ENCODE data around the gene FCAMR.

The FCAMR gene, protein sequence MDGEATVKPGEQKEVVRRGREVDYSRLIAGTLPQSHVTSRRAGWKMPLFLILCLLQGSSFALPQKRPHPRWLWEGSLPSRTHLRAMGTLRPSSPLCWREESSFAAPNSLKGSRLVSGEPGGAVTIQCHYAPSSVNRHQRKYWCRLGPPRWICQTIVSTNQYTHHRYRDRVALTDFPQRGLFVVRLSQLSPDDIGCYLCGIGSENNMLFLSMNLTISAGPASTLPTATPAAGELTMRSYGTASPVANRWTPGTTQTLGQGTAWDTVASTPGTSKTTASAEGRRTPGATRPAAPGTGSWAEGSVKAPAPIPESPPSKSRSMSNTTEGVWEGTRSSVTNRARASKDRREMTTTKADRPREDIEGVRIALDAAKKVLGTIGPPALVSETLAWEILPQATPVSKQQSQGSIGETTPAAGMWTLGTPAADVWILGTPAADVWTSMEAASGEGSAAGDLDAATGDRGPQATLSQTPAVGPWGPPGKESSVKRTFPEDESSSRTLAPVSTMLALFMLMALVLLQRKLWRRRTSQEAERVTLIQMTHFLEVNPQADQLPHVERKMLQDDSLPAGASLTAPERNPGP

DNA sequence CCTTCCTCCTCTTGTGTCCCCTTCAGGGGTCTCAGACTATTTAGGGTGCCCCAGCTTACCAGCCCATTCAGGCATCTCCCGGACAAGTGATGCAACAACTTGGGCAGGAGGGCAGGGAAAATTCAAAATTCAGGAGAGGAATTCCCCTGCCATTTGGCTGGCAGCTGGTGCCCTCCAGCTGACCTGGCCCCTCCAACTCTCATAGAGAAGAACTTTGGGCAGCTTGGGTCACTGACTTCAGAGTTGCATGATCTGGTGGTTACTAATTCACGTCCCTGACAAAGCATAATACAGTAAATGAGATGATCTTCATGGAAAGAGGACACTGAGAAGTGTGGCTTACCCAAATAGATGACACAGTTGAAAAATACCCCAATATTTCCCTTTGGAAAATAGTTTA is at the start of gene FCAMR:
FCAMR (minus strand) TSS at position 15 of the 400 bp plus-strand sequence. CDS start 335 bp downstream, outside the sequence.
- DNase-seq (ENCODE audit: low spot score): no peak

DNA sequence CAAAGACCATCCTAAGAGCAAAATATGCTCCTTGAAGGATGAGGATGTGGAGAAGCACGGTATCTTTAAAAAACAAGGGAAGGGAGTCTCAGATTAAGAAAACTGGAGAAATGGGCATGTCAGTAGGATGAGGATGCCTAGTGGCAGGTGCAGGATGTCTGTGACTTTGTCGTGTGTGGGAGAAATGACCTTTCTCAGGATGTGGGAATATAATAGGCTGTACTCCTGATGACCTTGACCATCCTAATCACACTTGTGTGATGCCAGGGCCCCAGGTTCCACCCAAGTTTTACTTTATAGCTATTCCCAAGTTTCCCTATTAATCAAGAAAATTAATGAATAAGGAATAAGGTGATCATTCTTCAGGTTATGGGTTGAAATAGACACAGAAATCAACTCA is 49.4 kb upstream of the FCAMR start:
- no peak for DNase-seq (ENCODE audit: low spot score)

DNA sequence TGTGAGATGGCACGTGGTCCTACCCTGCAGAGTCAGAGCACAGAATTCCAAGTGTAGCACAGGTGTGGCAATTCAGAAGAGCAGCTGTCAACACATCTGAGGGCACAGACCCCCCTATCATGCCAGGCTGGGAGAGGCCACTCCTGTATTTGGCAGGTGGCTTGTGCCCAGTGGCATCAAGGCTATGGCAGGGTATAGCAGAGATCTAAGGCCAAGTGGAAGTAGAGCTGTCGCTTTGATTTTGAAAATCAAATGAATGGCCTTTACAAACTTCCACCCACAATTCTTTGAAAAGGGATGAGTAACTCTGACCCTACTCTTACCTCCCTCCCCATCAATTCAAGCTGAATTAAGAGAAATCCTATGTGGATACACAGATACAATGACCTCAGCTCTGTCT is 48.9 kb upstream of the FCAMR start:
- no peak for DNase-seq (ENCODE audit: low spot score)

DNA sequence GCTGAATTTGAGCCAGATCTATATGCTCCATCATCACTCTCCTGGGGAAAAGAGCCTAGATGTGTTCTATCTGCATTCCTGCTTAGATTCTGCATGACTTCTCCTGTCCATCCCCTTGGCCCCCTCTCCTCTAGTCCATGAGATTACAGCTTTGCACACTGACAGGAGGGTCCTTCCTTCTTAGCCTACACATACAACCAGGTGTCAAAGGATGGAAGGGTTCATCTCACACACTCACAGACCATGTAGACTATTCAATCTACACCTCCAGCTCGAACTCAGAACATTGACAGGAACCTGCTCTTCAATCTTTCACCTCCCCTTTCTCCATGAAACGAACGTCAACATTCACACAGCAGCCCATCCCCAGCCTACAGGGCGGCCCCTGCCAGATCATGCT is 48.4 kb upstream of the FCAMR start:
- no peak for DNase-seq (ENCODE audit: low spot score)

DNA sequence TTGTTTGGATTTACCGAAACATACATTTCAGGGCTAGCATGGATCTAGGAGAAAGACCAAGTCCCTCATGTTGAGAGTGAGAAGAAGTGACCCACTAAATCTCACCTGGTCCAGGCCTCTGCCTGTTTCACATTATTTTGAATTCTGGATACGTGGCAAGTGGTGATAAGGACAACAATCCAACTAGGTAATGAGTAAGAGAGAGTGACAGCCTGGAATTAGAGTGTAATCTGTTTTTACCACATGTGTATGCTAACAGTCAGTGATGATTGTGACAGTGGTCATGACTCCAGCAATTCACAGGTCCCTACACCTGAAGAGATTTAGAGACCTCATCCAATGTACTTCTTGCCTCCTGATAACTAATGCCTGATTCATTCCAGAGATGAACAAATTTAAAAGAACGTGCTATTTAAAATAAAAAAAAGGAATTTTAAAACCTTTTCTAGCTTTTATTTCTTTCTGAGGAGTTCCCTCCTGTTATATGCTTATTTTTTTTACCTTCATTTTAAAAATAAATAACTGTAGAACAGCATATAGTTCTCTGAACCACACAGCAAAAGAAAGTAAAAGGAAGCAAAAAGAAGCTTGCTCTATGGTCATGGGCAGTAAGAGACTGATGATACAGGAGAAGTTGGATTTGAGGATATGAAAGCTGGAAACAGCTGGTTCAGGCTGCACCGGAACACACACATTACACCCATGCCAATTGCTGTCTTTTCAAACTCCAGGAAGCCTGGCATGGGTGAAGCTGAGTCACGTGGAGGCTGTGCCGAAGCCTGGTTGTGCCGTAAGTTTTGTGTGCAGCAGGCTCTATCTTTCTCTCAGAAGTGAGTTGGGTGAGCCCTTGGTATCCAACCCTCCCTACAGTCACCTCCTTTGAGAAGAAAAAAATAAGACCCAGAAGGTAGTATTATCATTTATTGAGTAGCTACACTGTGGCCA is 47.6 kb upstream of the FCAMR start:
- DNase-seq (ENCODE audit: low spot score): no peak

DNA sequence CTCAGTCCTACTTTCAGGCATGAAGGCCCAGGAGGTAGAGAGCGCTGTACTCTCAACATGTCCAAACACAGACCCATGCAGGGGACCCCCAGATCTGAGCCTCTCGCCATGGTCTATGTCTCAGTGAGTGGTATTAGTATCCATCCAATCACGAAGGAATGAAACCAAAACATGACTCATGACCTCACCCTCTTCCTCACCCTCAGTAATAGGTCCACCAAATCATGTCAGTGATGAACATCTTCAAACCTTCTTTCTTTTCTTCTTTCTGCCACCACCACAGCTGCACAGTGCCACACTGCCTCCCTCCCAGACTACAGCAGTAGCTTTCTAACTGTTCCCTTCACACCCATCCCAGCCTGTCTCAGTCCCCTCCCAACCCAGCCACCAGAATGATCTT is 45.5 kb upstream of the FCAMR start:
- no peak for DNase-seq (ENCODE audit: low spot score)

DNA sequence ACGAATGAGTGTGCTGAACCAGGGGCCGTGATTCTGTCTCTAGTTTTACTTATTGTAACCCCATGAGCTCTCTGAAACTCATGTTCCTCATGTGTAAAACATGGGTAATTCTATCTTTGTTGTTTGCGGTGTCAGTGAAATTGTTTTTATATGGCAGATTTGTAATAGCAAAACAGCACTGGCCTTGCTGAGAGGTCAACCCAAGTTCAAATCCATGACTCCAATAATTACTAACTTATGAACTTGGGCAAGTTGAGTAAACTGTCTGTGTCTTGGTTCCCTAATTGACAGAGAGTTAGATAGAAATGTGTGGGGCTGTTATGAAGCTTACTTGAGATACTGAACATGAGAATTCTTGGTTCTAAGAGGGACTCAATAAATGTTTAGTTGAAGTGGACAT is 44.5 kb upstream of the FCAMR start:
- no peak for DNase-seq (ENCODE audit: low spot score)

DNA sequence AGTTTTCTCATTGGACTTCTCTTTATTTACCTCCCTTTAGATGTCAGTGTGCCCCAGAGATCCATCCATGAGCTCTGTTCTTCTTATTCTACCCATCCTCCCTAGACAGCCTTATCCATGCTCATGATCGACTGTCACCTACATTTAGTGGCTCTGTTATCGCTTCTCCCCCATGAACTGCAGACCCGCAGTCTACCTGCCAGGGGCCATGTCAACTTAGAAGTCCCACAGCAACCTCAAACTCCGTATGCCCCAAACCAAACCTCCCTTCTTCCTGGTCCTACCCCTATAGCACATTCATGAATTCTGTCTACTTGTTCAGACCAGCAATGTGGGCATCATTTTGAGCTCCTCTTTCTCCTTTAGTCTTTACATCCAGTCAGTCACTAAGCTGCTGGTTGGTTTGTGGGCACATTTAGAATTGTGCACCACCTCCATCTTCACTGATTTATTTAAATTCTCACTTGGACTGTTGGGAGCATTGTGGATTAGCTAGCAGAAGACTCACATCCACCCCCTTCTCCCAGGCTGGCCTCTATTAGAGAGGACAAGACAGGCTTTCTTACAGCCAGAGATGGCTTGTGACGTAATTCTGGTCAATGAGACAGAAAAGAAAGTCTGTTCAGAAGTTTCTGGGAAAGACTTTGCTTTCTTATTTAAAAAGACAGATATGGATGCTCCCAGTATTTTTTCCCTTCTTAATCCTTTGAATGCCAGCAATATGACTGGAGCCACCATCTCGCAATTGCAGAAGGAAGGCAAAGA is 43.2 kb upstream of the FCAMR start:
- no peak for DNase-seq (ENCODE audit: low spot score)

DNA sequence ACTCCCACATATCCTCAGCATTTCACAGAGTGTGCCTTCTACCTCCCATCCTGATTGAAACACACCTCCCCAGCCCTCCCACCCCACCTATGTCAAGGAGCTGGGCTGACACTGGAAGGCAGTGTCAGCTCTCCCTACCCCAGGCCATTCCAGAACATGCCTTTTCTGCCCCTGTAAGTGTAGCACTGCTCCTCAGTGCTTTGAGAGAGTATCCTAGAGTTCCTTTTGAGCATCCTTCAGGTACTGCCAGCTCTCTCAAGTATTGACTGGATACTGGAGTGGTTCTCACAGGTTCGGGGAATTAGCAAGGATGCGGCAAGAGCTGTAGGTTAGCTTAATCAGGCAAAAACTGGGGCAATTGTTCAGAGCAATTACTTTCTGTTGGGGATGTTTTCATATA is 40.5 kb upstream of the FCAMR start:
- DNase-seq (ENCODE audit: low spot score): no peak

DNA sequence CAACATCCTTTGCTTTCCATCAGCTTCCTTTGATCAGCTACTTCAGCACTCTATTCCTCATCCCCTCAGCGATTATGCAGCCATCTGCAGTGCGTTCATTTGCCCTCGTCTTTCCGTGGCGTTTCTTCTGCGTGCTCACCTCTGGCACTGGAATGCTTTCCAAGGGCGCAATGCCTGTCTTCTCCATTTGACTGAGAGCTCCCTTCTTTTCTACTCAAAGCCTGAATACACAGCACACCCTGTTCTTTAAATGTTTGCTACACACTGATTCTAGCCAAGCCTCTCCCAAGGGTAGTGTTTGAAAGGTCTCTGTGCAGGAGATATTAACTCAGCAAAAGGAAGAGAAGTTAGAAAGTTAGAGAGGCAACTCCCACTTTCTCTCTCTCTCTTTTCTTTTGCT is 39.7 kb upstream of the FCAMR start:
- DNase-seq (ENCODE audit: low spot score): no peak

DNA sequence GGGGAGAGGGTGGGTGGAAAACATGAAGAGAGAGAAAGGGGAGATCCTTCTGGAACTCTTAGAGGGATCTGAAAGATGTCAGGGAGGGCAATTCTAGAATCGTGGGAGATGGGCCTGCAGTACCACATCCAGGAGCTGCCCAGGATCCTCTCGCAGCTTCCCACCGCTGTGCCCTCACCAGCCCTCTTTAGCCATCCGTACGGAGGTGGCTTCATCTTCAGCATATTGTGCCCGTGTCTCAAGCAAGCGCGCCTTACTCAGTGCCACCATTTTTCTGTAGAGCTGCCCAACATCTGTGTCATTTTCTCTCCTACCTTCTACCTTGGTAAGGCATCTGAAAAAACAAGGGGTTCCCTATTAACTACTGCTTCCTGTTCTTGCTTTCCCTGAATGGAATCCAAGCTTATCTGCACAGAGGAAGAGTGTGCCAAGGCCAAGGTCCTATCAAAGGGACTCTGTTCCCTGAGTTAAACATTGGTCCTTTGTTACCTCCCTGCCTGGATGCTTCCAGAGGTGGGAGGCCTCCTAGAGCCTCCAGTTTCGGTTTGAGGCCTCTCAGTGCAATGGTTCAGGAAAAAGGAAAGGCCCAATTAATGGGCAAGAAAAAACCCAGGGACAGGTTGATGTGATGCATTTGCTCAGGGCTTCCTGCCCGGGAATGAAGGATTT is 39.1 kb upstream of the FCAMR start:
- no peak for DNase-seq (ENCODE audit: low spot score)

DNA sequence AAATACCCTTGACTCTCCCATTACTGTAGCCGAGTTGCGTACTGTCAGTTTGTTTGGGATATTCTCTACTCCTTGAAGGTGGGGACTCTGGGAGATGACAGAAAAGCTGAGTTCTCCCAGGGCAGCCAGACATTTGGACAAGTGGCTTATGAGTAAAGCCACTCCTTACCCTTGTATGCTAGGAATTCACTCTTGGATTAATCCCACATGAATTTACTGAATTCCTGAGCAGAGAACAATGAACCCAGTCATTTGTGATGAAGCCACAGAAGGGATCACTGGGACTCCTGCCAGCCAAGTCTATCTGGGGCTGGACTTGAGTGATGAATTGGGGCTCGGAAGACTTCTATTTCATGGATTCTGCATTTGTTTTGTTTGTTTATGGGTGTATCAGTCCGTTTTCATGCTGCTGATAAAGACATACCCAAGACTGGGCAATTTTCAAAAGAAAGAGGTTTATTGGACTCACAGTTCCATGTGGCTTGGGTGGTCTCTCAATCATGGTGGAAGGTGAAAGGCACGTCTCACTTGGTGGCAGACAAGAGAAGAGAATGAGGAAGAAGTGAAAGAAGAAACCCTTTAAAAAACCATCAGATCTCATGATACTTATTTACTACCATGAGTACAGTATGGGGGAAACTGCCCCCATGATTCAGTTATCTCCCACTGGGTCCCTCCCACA is 37.2 kb upstream of the FCAMR start:
- peak; percentile 76 for DNase-seq (ENCODE audit: low spot score)

DNA sequence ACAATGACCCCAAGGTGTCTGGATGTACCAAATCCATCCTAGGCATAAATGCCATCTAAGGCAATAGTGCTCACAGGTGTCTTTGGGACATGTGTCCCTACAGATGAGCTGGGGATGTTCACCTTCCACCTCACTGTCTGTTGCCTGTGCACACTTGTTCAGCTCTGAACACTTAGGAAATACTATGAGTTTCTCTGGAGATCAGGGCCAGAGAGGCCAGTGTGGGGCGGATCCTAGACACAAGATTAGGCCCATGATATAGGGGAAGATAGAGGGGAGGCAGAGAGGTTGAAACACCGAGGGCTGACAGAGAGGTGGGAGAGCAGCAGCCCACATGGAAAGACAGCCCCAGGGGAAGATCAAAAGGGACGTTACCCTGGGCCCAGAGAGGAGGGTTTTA is 36.7 kb upstream of the FCAMR start:
- no peak for DNase-seq (ENCODE audit: low spot score)

DNA sequence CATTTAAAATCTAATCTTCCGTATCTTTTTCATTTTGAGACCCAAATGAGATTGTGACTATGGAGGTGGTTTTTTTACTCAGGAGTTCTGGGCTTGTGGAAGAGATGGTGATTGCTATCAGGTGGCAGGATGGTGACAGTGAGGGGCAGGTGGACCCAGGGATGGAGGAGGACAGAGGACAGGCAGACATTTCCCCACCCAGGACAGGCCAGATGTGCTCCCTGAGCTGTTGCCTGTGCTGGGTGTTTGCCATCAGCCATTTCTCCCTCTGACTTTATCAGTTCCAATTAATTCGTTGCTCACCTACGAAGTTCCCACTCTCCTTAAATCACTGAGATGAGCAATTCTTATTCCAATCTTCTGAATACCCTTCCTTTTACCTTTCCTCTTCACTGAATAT is 35.8 kb upstream of the FCAMR start:
- no peak for DNase-seq (ENCODE audit: low spot score)

DNA sequence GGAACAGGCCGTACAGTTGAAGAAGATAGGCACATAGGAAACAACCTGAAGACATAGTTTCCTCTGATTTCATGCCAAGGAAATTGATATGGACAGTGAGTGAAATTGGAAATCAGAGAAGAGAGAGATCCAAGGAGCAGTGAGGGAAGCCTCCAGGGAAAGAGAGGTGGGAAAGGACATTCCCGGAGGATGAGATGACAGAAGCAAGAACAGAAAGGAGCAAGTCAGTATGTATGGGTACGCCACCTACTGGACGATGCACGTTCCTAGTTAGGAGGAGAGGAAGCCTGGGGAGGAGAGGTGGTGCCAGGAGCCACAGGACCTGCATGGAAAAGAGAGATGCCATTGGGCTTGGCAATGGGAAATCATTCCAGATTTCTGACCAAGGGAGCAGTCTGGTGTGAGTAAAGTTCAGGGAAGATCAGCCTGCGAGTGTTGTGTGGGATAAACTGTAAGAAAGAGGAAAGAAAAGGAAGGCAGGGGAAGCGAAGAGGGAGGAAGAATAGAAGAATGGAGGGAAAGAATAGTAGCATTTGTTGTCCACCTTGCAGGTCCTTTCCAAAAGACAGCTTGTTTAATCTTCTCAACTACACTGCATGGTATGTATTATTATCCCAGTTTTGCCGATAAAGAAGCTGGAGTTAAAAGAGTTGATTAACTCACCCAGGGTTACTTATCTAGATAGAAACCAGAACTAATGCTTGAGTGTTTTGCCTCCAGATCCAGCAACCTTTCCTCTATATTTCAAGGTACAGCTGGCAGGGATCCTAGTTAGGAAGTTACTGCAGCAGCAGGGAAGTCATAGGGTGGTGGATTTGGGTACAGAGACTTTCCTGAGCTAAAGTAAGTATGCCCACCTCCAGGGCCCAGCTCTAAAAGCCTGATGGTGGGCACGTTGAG is 34.9 kb upstream of the FCAMR start:
- DNase-seq (ENCODE audit: low spot score): peak; percentile 69

DNA sequence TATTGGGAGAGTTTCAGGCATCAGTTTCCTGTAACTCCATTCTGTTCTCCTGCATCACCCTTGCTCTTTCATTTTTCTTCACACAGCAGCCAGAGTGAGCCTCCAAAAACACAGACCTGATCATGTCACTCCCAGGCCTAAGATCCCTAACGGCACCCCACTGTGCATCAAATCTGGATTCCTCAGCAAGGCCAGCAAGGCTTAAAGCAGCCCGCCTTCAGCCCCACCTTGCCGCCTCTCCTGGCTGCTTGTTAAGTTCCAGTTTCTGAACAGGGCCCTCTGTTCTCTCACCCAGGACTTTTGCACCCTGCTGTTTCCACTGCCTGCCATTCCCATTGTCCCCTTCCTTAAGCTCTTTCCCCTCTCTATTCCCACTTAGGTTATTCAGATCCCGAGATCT is 33.0 kb upstream of the FCAMR start:
- no peak for DNase-seq (ENCODE audit: low spot score)

DNA sequence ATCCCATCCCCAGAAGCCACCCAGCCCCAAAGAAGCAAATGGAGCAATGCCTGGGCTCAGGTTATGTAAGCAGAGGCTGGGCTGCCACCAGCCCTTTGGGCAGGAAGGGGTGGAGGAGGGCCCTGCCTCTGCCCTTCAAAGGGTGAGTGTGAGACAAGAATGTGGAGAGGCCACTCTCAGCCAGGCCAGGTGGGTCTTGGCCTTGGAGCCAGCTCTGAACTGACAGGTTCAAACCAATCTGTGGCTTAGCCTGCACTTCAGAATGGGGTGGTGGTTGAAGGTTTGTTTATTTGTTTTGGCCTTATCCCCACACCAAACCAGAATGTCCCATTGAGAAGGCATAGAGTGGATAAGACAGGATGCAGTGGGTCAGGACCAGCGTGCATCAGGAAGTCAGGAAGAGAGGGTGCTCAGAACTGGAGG is 32.5 kb upstream of the FCAMR start:
- DNase-seq (ENCODE audit: low spot score): no peak

DNA sequence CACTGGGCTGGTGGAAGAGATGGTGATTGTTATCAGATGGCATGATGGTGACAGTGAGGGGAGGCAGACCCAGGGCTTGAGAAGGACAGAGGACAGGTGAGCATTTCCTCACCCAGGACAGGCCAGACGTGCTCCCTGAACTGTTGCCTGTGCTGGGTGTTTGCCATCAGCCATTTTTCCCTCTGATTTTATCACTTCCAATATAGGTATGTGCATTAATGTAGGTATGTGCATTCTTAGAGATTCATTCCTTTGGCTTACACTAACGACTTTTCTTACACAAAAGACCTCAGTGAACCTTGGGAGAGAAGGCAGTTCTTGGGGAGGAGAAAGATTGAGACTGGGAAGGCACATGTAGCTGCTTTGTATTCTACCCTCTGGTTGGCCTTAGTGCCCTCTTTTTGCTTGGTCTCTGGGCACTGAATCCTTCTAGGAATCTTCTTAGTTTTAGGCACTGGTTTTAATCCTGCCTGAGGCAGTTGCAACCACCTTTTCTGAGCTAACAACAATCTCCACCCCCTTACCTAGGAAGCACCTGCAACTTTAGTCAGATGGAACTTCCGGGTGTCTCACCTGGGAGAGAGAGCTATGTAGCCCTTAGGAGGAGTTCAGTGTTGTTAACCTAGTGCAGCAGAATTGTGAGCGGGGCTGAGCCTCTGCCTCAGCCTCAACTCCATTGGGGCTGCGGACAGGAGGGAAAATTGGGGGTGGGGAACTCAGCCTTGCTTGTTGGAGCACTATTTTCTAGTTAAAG is 31.4 kb upstream of the FCAMR start:
- DNase-seq (ENCODE audit: low spot score): no peak

DNA sequence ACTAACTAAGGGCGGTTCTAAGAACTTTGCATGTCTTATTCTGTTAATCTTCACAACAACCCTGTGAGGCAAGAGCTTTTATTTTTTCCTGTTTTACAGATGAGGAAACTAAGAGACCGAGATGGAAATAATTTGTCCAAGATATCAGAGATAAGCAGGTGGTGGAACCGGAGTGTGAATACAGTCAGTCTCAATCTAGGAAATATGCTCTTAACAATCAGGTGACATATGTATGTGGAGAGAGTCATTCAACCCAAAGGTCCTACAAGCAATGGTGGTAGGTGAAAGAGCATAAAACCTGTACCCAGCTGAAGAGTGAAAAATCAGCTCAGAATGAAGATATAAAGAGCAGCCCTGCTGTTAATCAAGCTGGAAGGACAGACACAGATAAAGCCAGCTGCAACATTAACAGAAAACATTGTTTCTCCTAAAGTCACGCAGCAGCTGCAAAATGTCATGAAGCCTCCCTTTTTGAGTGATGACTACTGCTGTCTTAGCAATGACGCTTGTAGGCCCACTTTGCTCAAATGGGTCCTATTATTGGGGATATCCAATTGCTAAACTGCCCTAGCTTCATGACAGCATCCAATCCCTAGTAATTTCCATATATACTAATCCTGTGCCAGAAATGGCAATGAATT is 30.5 kb upstream of the FCAMR start:
- no peak for DNase-seq (ENCODE audit: low spot score)

Measured in hepatic stellate cell (primary cell).